ENCODE measurements around the gene TOM1L2.

Gene TOM1L2

DNA sequence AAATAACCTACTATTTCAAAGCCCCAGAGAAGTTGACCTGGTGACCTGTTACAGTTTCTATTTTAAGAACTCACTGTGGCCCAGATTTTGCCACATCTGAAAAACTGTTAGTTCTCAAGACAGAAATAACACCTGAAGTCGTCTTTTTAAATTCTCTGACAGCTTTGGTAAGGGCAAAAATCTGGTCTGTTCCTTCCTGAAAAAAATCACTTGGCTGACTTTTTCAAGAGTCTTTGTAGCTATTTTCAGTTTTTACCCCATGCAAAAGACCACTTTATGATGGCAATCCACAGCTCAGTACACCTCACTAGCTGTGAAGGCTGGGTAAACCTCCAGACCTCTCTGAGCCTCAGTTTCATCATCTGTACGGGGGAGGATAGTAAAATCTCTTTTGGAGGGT lies 74.8 kb downstream of the TOM1L2 start:
- TF ChIP-seq USF1 (IDR thresholded peaks at IDR 0.05), result no peak
- TF ChIP-seq REST (IDR thresholded peaks at IDR 0.05; ENCODE audit: low read depth), result no peak
- TF ChIP-seq EP300 (IDR thresholded peaks at IDR 0.05; ENCODE audit: borderline replicate concordance), result no peak
- TF ChIP-seq FOXM1 (IDR thresholded peaks at IDR 0.05; ENCODE audit: borderline replicate concordance, low read depth), result no peak
- TF ChIP-seq, protein P1, sequence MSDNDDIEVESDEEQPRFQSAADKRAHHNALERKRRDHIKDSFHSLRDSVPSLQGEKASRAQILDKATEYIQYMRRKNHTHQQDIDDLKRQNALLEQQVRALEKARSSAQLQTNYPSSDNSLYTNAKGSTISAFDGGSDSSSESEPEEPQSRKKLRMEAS (IDR thresholded peaks at IDR 0.05), result no peak
- TF ChIP-seq TAF1 (IDR thresholded peaks at IDR 0.05; ENCODE audit: low read depth), result no peak
- TF ChIP-seq ZBTB7A (IDR thresholded peaks at IDR 0.05; ENCODE audit: low read depth), result no peak
- TF ChIP-seq EGR1 (IDR thresholded peaks at IDR 0.05), result no peak
- TF ChIP-seq CEBPB (IDR thresholded peaks at IDR 0.05), result no peak
- no peak for TF ChIP-seq NFIC (IDR thresholded peaks at IDR 0.05)

- no peak for TF ChIP-seq TEAD4 (IDR thresholded peaks at IDR 0.05)
- TF ChIP-seq USF1 (IDR thresholded peaks at IDR 0.05), result no peak
These were observed 75.5 kb downstream of the TOM1L2 start for GRCh38 chr17:17896746-17897145.

GRCh38 chr17:17893801-17894644 lies 78.2 kb downstream of the TOM1L2 start:
- TF ChIP-seq REST (IDR thresholded peaks at IDR 0.05; ENCODE audit: low read depth) (no peak), YY1 (IDR thresholded peaks at IDR 0.05; ENCODE audit: low read depth) (no peak), TEAD4 (IDR thresholded peaks at IDR 0.05) (no peak), CREB1 (IDR thresholded peaks at IDR 0.05; ENCODE audit: low read depth) (no peak), TCF12 (IDR thresholded peaks at IDR 0.05; ENCODE audit: low read depth) (no peak), EP300 (IDR thresholded peaks at IDR 0.05; ENCODE audit: borderline replicate concordance) (no peak)

DNA sequence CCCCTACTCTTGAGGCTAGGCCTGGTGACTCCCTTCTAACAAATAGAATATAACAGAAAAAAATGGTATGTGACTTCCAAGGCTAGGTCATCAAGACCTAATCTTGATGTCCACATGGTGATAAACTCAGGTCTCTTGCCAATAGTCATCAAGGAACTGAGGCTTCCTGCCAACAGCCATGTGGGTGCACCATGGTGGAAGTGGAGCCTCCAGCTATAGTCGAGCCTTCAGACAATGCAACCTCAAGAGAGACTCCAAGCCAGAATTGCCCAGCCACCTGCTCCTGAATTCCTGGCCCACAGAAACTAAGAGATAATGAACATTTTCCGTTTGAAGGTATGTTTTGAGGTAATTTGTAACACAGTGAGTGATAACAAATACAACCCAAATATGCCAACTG lies 79.5 kb downstream of the TOM1L2 start:
- no peak for TF ChIP-seq EGR1 (IDR thresholded peaks at IDR 0.05)
- no peak for TF ChIP-seq ZBTB7A (IDR thresholded peaks at IDR 0.05; ENCODE audit: low read depth)
- no peak for TF ChIP-seq USF1 (IDR thresholded peaks at IDR 0.05)
- TF ChIP-seq, protein P1 (IDR thresholded peaks at IDR 0.05), result no peak
- no peak for TF ChIP-seq TEAD4 (IDR thresholded peaks at IDR 0.05)
- TF ChIP-seq REST (IDR thresholded peaks at IDR 0.05; ENCODE audit: low read depth), result no peak
- no peak for TF ChIP-seq CREB1 (IDR thresholded peaks at IDR 0.05; ENCODE audit: low read depth)
- TF ChIP-seq TCF12 (IDR thresholded peaks at IDR 0.05; ENCODE audit: low read depth), result no peak
- TF ChIP-seq EP300 (IDR thresholded peaks at IDR 0.05; ENCODE audit: borderline replicate concordance), result no peak
- no peak for TF ChIP-seq NFIC (IDR thresholded peaks at IDR 0.05)
- no peak for TF ChIP-seq RAD21 (IDR thresholded peaks at IDR 0.05; ENCODE audit: low read depth)
- no peak for TF ChIP-seq TAF1 (IDR thresholded peaks at IDR 0.05; ENCODE audit: low read depth)
- TF ChIP-seq YY1 (IDR thresholded peaks at IDR 0.05; ENCODE audit: low read depth), result no peak
- TF ChIP-seq CEBPB (IDR thresholded peaks at IDR 0.05), result no peak

All from Ishikawa (cell line).